Spinal cord (tissue), 10 donors: ENCODE data around the gene ESR1. TPM values are rescaled to one million over a fixed set of nuclear protein-coding genes. Genes with fewer than 3 reads are reported as not detected.
A peak's percentile ranks its signal among the peaks of the same experiment; 100 is the strongest.
"Not testable (repeated sequence)": the region's sequence is repeated elsewhere in the genome, so short reads cannot be mapped to it uniquely, and the experiment has no call there.

Experiments
- DNase-seq, 6 donors: peaks; one replicate each; pipeline versions ENCODE4 v3.0.0 to v3.0.0-alpha.2; 2013 to 2015; ENCODE audit warnings: low spot score in 6 of 6, low read depth in 4 of 6
- H3K27ac ChIP-seq: one replicate; pipeline ENCODE4 v1.5.1; 2013; ENCODE audit warnings: low read depth, low read length, control low read depth
- H3K27me3 ChIP-seq: one replicate; pipeline ENCODE4 v1.6.1; 2013; ENCODE audit warnings: low read length; ENCODE audit not compliant: control insufficient read depth, insufficient read depth
- H3K36me3 ChIP-seq: one replicate; pipeline ENCODE4 v1.6.1; 2013; ENCODE audit warnings: low read length; ENCODE audit not compliant: control insufficient read depth, insufficient read depth
- H3K4me1 ChIP-seq: one replicate; pipeline ENCODE4 v1.6.1; 2013; ENCODE audit warnings: low read length; ENCODE audit not compliant: control insufficient read depth, insufficient read depth
- H3K4me3 ChIP-seq: one replicate; pipeline ENCODE4 v1.5.1; 2013; ENCODE audit warnings: low read depth, low read length, control low read depth
- H3K9me3 ChIP-seq: one replicate; pipeline ENCODE4 v1.6.1; 2013; ENCODE audit warnings: low read length; ENCODE audit not compliant: control insufficient read depth, insufficient read depth
- WGBS: methylation state at CpG from one replicate; pipeline ENCODE4 v1.1.5; 2013; ENCODE audit warnings: missing lambda C conversion rate; ENCODE audit not compliant: insufficient coverage; 5-methylcytosine and 5-hydroxymethylcytosine counted together
- polyA plus RNA-seq, 2 donors: library from polyadenylated mRNA; unstranded; fragments of 120-200 nt; gene quantifications; one replicate each; pipeline ENCODE4 v1.2.1, GENCODE V29; 2013; ENCODE audit not compliant: insufficient read length in 2 of 2
- total RNA-seq, 2 donors: library from RNA; depleted of rRNA in 1 of 2; stranded (reverse); fragments of 120-200 nt in 1 of 2; fragments of >200 nt in 1 of 2; gene quantifications; one replicate each; pipeline versions ENCODE4 v1.2.3 to v1.2.4, GENCODE V29; 2013 to 2014
- donor health status: healthy.

Gene ESR1
- total and polyA plus RNA-seq, 4 donors: 0.20 to 1.6 (median 0.64) TPM

- no peaks in the 10 kb centered on the region for H3K27me3 ChIP-seq
- DNase-seq: peak in 3 of 6 donors; percentile 15 to 84 (median 26)
- H3K4me1 ChIP-seq: no peaks in the 10 kb centered on the region
- H3K9me3 ChIP-seq: no peaks in the 10 kb centered on the region
- no peak overlapping the region for H3K4me3 ChIP-seq
- no peak overlapping the region for H3K27ac ChIP-seq
- no CpG with 5 or more reads among the region's 4 CpGs for WGBS
- no peaks in the 10 kb centered on the region for H3K36me3 ChIP-seq
Observed at GRCh38 chr6:152068622-152069261, 261.3 kb downstream of the ESR1 start.

DNA sequence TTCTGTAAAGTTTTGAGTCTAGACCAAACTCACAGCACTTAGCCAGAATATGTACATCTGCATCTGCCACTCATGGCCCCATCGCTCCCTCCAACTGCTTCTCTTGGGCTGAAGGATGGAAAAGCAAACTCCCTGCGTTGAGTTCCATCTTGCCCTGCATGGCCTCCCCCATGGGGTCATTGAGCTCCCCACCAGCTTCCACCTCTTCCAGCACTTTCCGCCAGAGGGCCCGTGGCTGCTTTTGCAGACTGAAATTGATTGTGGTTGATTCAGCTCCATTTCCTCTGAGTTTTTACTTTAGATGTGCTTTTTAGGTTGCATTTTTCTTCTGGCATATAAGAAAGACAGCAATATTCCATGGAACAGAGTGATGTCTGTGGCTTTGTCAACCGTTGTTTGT is 263.1 kb downstream of the ESR1 start:
- Histone ChIP-seq H3K36me3 (no peaks in the 10 kb centered on the region), H3K27me3 (no peaks in the 10 kb centered on the region), H3K4me1 (no peaks in the 10 kb centered on the region), H3K9me3 (no peaks in the 10 kb centered on the region), H3K27ac (no peak overlapping the region), H3K4me3 (no peak overlapping the region)
- no CpG with 5 or more reads among the region's 5 CpGs for WGBS
- DNase-seq: no peak

DNA sequence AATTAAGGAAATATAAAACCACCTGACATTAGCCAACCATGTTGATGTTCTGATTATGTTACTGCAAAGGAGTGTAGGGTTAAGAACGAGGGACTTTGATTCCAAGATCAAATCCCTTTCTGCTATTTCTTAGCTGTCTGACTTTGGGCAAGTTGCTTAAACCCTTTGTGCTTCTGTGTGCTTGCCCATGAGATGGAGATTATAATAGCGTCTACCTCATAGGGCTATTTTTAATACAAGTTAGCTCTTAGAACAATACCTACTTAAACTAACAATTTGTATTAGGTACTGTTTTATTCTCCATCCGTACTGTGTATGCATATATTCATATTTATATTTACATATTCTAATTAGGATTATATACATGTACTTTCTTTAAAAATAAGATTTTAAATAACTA is 263.8 kb downstream of the ESR1 start:
- WGBS: no CpG with 5 or more reads among the region's 3 CpGs
- Histone ChIP-seq H3K9me3 (peaks cover 2% of the 10 kb centered on the region), H3K27me3 (no peaks in the 10 kb centered on the region)

GRCh38 chr6:152071843-152072242 is 264.4 kb downstream of the ESR1 start:
- H3K9me3 ChIP-seq: peaks cover 2% of the 10 kb centered on the region
- no peaks in the 10 kb centered on the region for H3K36me3 ChIP-seq
- no peaks in the 10 kb centered on the region for H3K27me3 ChIP-seq
- DNase-seq: no peak
- no peak overlapping the region for H3K27ac ChIP-seq
- H3K4me1 ChIP-seq: no peaks in the 10 kb centered on the region
- WGBS: no CpG with 5 or more reads among the region's 3 CpGs
- H3K4me3 ChIP-seq: no peak overlapping the region

More for the DNA sequence above, 263.8 kb downstream of the ESR1 start:
- Histone ChIP-seq H3K4me3 (no peak overlapping the region), H3K27ac (no peak overlapping the region), H3K4me1 (no peaks in the 10 kb centered on the region), H3K36me3 (no peaks in the 10 kb centered on the region)
- DNase-seq: no peak

DNA sequence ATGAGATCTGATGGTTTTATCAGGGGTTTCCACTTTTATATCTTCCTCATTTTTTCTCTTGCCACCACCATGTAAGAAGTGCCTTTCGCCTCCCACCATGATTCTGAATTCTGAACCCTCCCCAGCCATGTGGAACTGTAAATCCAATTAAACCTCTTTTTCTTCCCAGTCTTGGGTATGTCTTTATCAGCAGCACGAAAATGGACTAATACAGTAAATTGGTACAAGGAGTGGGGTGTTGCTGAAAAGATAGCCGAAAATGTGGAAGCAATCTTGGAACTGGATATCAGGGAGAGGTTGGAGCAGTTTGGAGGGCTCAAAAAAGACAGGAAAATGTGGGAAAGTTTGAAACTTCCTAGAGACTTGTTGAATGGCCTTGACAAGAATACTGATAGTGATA is 268.8 kb downstream of the ESR1 start:
- 93% methylated on average over 1 of the region's 3 CpGs for WGBS
- H3K27ac ChIP-seq, H3K36me3 ChIP-seq, H3K27me3 ChIP-seq, DNase-seq, H3K4me3 ChIP-seq, H3K9me3 ChIP-seq, H3K4me1 ChIP-seq: not testable (repeated sequence)

DNA sequence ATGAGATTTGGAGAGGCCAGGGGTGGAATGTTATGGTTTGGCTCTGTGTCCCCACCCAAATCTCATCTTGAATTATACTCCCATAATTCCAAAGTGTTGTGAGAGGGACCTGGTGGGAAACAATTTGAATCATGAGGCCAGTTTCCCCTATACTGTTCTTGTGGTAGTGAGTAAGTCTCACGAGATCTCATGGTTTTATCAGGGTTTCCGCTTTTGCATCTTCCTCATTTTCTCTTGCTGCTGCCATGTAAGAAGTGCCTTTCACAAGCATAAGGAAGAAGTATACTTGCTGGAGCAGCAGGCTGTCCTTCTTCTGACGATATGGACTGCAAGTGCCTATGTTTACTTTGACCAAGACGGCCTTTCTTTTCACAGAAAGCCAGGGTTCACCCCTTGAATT is 270.5 kb downstream of the ESR1 start:
- Histone ChIP-seq H3K4me3 (no peak overlapping the region), H3K27me3 (no peaks in the 10 kb centered on the region), H3K27ac (no peak overlapping the region), H3K9me3 (peaks cover 2% of the 10 kb centered on the region), H3K4me1 (no peaks in the 10 kb centered on the region), H3K36me3 (no peaks in the 10 kb centered on the region)
- 100% methylated on average over 2 of the region's 4 CpGs for WGBS
- no peak for DNase-seq

- WGBS: 51% methylated on average over 7 of the region's 7 CpGs
- Histone ChIP-seq H3K27ac (no peak overlapping the region), H3K9me3 (peaks cover 2% of the 10 kb centered on the region), H3K27me3 (no peaks in the 10 kb centered on the region), H3K36me3 (no peaks in the 10 kb centered on the region), H3K4me1 (no peaks in the 10 kb centered on the region), H3K4me3 (no peak overlapping the region)
- no peak for DNase-seq
Observed at GRCh38 chr6:152078804-152079203, 271.3 kb downstream of the ESR1 start.

DNA sequence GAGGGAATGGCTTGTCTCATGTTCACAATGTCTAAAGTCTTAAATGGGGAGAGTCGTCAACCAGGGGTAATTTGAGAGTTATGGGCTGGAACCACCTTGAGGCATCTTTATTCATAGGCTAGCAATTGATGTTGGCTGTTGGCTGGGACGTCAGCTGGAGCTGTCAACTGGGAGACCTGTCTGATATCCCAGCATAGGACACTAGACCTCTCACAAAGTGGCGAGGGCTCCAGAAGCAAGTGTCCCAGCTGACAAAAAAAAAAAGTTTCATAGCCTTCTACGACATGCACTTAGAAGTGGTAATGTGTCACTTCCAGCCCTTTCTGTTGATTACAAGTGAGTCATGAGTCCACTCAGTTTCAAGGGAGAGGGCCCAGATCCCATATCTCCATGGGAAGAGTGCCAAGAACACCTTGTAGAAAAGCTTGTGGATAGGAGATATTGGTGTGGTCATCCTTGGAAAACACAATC is 278.0 kb downstream of the ESR1 start:
- no peak for DNase-seq
- Histone ChIP-seq H3K27me3 (no peaks in the 10 kb centered on the region), H3K9me3 (no peaks in the 10 kb centered on the region), H3K27ac (no peak overlapping the region), H3K36me3 (no peaks in the 10 kb centered on the region), H3K4me1 (no peaks in the 10 kb centered on the region), H3K4me3 (no peak overlapping the region)
- 63% methylated on average over 2 of the region's 4 CpGs for WGBS

GRCh38 chr6:152086223-152086873 is 278.9 kb downstream of the ESR1 start:
- H3K4me3 ChIP-seq: no peak overlapping the region
- no CpG with 5 or more reads among the region's 3 CpGs for WGBS
- no peaks in the 10 kb centered on the region for H3K4me1 ChIP-seq
- DNase-seq: no peak
- no peak overlapping the region for H3K27ac ChIP-seq
- no peaks in the 10 kb centered on the region for H3K9me3 ChIP-seq
- H3K27me3 ChIP-seq: no peaks in the 10 kb centered on the region
- H3K36me3 ChIP-seq: no peaks in the 10 kb centered on the region

GRCh38 chr6:152087096-152087495 is 279.6 kb downstream of the ESR1 start:
- Histone ChIP-seq H3K4me1 (no peaks in the 10 kb centered on the region), H3K27ac (no peak overlapping the region), H3K36me3 (no peaks in the 10 kb centered on the region), H3K27me3 (no peaks in the 10 kb centered on the region), H3K4me3 (no peak overlapping the region), H3K9me3 (no peaks in the 10 kb centered on the region)
- 91% methylated on average over 2 of the region's 2 CpGs for WGBS
- no peak for DNase-seq
